Neutrophil (primary cell): ENCODE measurements around the gene LRBA.

ENCODE experiments used
- H3K27ac ChIP-seq: fragments of 200-600 bp; sonication (generic); 2 replicates; pipeline ENCODE4 v1.5.1; 2016; ENCODE audit warnings: mild to moderate bottlenecking, moderate library complexity
- H3K27me3 ChIP-seq: fragments of 200-600 bp; sonication (generic); 2 replicates; pipeline ENCODE4 v1.6.0; 2016; ENCODE audit warnings: mild to moderate bottlenecking
- H3K36me3 ChIP-seq: fragments of 200-600 bp; sonication (generic); 2 replicates; pipeline ENCODE4 v1.5.1; 2017
- H3K4me1 ChIP-seq, 2 experiments: fragments of 200-600 bp in 1 of 2; sonication (generic) in 1 of 2; 1 replicate in 1 of 2; 2 replicates in 1 of 2; pipeline versions ENCODE4 v1.5.1 to v1.6.1; 2013 to 2016; ENCODE audit warnings: low read depth in 1 of 2, low read length in 1 of 2, mild to moderate bottlenecking in 1 of 2, moderate library complexity in 1 of 2; ENCODE audit not compliant: control insufficient read depth in 1 of 2, insufficient read depth in 1 of 2
- H3K4me3 ChIP-seq, 2 experiments: fragments of 200-600 bp in 1 of 2; sonication (generic) in 1 of 2; 1 replicate in 1 of 2; 2 replicates in 1 of 2; pipeline ENCODE4 v1.5.1; 2013 to 2016; ENCODE audit warnings: low read depth in 1 of 2, low read length in 1 of 2, mild to moderate bottlenecking in 1 of 2, moderate library complexity in 1 of 2
- H3K9me3 ChIP-seq: fragments of 200-600 bp; sonication (generic); 2 replicates; pipeline ENCODE4 v1.5.1; 2016
- TF ChIP-seq, protein P1 (sequence below): fragments of 200-600 bp; sonication (generic); IDR thresholded peaks from 2 replicates; pipeline ENCODE4 v1.5.1; 2016; ENCODE audit warnings: antibody characterized with exemption

Gene LRBA

DNA sequence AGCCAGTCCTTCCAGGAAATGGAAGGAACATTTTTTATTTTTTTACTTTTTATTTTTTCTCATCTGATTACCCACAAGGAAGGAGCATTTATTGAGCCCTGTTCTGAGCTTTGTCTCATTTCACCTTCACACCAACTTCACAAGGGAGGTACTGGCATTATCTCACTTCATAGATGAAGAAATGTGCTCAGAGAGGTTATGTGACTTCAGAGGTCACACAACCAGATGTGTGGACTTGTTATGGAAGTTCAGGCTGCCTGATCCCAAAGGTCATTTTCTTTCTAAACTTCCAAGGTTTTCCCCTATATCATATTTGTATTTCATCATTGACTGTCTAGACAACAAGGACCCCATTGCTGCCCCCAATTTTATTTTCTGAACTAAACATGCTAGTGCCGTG is 776.5 kb downstream of the LRBA start:
- TF ChIP-seq, protein P1, sequence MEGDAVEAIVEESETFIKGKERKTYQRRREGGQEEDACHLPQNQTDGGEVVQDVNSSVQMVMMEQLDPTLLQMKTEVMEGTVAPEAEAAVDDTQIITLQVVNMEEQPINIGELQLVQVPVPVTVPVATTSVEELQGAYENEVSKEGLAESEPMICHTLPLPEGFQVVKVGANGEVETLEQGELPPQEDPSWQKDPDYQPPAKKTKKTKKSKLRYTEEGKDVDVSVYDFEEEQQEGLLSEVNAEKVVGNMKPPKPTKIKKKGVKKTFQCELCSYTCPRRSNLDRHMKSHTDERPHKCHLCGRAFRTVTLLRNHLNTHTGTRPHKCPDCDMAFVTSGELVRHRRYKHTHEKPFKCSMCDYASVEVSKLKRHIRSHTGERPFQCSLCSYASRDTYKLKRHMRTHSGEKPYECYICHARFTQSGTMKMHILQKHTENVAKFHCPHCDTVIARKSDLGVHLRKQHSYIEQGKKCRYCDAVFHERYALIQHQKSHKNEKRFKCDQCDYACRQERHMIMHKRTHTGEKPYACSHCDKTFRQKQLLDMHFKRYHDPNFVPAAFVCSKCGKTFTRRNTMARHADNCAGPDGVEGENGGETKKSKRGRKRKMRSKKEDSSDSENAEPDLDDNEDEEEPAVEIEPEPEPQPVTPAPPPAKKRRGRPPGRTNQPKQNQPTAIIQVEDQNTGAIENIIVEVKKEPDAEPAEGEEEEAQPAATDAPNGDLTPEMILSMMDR = no peak
- Histone ChIP-seq H3K27ac (no peak overlapping the region), H3K4me1 (no peaks in the 10 kb centered on the region), H3K36me3 (no peaks in the 10 kb centered on the region), H3K4me3 (no peak overlapping the region), H3K9me3 (no peaks in the 10 kb centered on the region), H3K27me3 (no peaks in the 10 kb centered on the region)

DNA sequence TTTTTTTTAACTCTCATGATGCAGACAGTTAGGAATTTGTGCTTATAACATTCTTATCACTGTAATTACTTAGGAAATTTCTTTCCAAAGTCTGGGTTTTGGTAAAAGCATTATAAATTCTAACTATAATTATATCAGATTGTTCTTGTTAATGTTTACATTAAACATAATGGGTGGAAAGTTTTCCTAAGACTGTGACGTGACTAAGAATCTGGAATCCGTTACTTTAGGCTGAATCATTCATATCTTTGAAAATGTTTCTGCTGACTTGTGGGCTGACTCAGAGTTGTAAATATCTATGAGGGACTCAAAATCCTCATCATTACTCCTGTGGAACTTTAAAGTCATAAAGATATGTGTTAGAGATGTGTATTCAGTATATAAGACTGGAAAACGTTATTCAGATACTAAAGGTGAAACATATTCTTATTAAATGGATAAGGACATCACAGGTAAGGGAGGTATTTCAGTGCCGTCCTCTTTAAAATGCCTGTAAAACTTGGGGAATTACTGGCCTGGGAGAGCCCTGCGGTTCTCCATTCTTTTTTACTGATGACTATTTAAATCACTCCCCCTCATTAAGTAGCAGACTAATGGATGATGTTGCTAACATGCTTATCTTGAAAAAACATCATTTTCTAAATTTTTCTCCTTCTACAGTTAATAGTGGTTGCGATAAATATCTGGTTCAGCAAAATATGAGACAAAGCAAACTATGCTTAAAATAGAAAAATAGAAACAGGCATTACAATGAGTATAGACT is 777.8 kb downstream of the LRBA start:
- Histone ChIP-seq H3K27me3 (no peaks in the 10 kb centered on the region), H3K4me1 (no peaks in the 10 kb centered on the region), H3K27ac (no peak overlapping the region), H3K36me3 (no peaks in the 10 kb centered on the region), H3K9me3 (no peaks in the 10 kb centered on the region), H3K4me3 (no peak overlapping the region)
- TF ChIP-seq, protein P1 = no peak

DNA sequence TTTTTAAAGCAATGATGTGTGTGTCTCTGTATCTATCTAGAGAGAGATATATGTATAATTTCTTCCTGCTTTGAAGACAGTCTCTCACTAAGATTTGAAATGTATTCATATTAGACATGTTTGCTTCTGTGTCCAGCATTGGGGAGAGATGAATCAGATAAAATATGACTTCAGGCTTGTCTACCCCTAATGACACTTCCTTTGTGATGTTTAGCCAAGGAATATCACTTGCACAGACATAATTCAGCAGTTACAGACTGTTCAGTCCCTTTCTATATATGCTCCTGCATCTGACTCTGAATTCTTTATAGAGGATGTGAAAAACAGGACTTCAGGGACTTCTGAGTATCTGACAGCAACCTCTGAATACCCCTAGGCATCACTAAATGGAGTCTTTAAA is 778.5 kb downstream of the LRBA start:
- Histone ChIP-seq H3K4me1 (no peaks in the 10 kb centered on the region), H3K27ac (no peak overlapping the region), H3K4me3 (no peak overlapping the region), H3K27me3 (no peaks in the 10 kb centered on the region), H3K36me3 (no peaks in the 10 kb centered on the region), H3K9me3 (no peaks in the 10 kb centered on the region)
- TF ChIP-seq, protein P1 = no peak

DNA sequence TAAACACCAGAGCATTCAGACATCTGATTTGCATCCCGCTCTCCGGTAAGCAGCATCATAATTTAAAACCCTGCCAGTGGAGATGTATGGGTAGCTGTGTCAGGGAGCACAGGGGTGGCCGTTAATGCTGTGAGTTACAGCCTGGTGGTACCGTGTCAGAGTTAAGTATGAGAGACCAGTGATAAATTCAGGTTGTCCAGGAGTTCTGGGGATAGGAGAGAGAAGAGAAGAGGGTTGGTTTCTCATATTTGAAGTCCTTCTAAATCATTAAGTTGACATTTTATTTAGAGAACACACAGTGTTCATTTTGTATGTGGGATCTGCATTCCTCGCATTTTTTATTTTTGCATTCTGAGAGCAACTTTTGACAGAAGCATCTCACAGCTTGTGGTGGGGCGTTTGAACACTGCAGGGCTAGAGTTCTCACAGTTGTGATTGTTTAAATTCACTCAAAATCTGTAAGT is 779.2 kb downstream of the LRBA start:
- TF ChIP-seq, protein P1 = no peak
- Histone ChIP-seq H3K4me1 (no peaks in the 10 kb centered on the region), H3K27me3 (no peaks in the 10 kb centered on the region), H3K9me3 (no peaks in the 10 kb centered on the region), H3K4me3 (no peak overlapping the region), H3K27ac (no peak overlapping the region), H3K36me3 (no peaks in the 10 kb centered on the region)

DNA sequence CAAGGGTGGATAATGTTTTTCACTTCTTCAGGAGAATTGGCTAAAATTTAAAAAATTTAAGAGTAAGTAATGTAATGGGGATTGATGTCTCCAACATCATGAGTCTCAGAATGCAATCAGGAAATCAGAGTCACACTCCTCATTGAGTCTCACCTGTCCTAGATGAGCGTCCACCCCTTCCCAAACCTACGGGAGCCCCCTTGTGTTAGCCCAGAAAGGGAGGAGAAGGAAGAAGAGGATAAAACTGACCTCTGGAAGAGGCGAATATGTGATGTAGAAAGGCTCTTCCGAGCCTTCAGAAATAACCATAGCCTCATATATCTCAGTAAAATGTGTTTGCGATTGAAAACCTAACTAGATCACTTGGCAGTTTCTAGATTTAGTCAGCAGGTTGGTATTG is 779.8 kb downstream of the LRBA start:
- no peak overlapping the region for H3K4me3 ChIP-seq
- TF ChIP-seq, protein P1 = no peak
- no peaks in the 10 kb centered on the region for H3K4me1 ChIP-seq
- no peak overlapping the region for H3K27ac ChIP-seq
- H3K27me3 ChIP-seq = no peaks in the 10 kb centered on the region
- H3K36me3 ChIP-seq = no peaks in the 10 kb centered on the region
- H3K9me3 ChIP-seq = no peaks in the 10 kb centered on the region
